Muscle of leg (tissue), 11 donors: ENCODE measurements around the gene GJA5. TPM values are rescaled to one million over a fixed set of nuclear protein-coding genes. Genes with fewer than 3 reads are reported as not detected.

Source experiments
- DNase-seq: peaks from one replicate; pipeline ENCODE4 v3.0.0; 2013
- H3K27ac ChIP-seq: one replicate; pipeline ENCODE4 v1.5.1; 2013; ENCODE audit warnings: mild to moderate bottlenecking, low read length, control low read depth
- H3K27me3 ChIP-seq: one replicate; pipeline ENCODE4 v1.6.1; 2013; ENCODE audit warnings: low read length; ENCODE audit not compliant: control insufficient read depth, insufficient read depth
- H3K36me3 ChIP-seq: one replicate; pipeline ENCODE4 v1.6.1; 2013; ENCODE audit warnings: low read length; ENCODE audit not compliant: control insufficient read depth, insufficient read depth
- H3K4me1 ChIP-seq: one replicate; pipeline ENCODE4 v1.6.1; 2013; ENCODE audit warnings: low read length; ENCODE audit not compliant: control insufficient read depth, insufficient read depth
- H3K4me3 ChIP-seq: one replicate; pipeline ENCODE4 v1.5.1; 2013; ENCODE audit warnings: low read length, control low read depth
- H3K9me3 ChIP-seq: replicated peaks from 2 replicates; pipeline ENCODE4 v1.6.1; 2013; ENCODE audit warnings: low read depth, low read length; ENCODE audit not compliant: control insufficient read depth
- WGBS: methylation state at CpG from one replicate; pipeline ENCODE4 v1.1.5; 2013; ENCODE audit warnings: missing lambda C conversion rate; ENCODE audit not compliant: insufficient coverage; 5-methylcytosine and 5-hydroxymethylcytosine counted together
- polyA plus RNA-seq, 8 donors: library from polyadenylated mRNA; unstranded; fragments of 120-200 nt; gene quantifications; one replicate each; pipeline versions ENCODE4 v1.2.1 to v1.2.3, GENCODE V29; 2013; ENCODE audit warnings: inconsistent platforms in 1 of 8, low replicate concordance in 1 of 8; ENCODE audit not compliant: insufficient read length in 8 of 8, insufficient read depth in 1 of 8
- total RNA-seq: library from RNA; stranded (reverse); fragments of 120-200 nt; gene quantifications from one replicate; pipeline ENCODE4 v1.2.4, GENCODE V29; 2013

GJA5 gene
- total and polyA plus RNA-seq, 9 donors: 12.9 to 27.1 (median 25.3) TPM

DNA sequence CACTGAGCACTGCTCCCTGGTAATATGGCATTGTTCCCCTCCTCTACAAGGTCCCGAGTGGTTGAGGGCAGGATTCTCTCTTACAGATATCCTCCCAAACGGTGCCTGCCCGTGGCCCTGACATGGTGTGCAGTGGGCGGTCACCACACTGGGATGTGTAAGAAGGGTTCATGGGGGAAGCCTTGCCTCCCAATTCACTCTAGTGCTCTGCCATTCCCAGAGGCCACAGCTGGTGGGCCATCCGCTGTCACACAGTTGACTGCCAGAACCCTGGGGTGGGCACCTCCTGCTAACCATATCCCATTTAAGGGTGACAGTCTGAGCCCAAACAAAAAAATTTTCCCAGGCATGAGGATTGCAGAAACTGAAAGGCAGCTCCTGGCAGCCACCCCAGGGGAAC, 9.1 kb downstream of the GJA5 start:
- Histone ChIP-seq H3K27me3 (no peaks in the 10 kb centered on the region), H3K4me3 (no peak overlapping the region), H3K27ac (no peak overlapping the region), H3K9me3 (no peaks in the 10 kb centered on the region), H3K36me3 (no peaks in the 10 kb centered on the region), H3K4me1 (no peaks in the 10 kb centered on the region)
- WGBS: no CpG with 5 or more reads among the region's 5 CpGs
- no peak for DNase-seq

GRCh38 chr1:147750618-147751217, 9.7 kb downstream of the GJA5 start:
- Histone ChIP-seq H3K9me3 (no peaks in the 10 kb centered on the region), H3K27me3 (no peaks in the 10 kb centered on the region), H3K36me3 (no peaks in the 10 kb centered on the region), H3K27ac (no peak overlapping the region), H3K4me1 (no peaks in the 10 kb centered on the region), H3K4me3 (no peak overlapping the region)
- WGBS: no CpG with 5 or more reads among the region's 7 CpGs
- no peak for DNase-seq

GRCh38 chr1:147749792-147750191, 10.6 kb downstream of the GJA5 start:
- no peaks in the 10 kb centered on the region for H3K36me3 ChIP-seq
- no peaks in the 10 kb centered on the region for H3K9me3 ChIP-seq
- DNase-seq: no peak
- H3K4me1 ChIP-seq: no peaks in the 10 kb centered on the region
- WGBS: 82% methylated on average over 2 of the region's 2 CpGs
- H3K27ac ChIP-seq: no peak overlapping the region
- no peak overlapping the region for H3K4me3 ChIP-seq
- H3K27me3 ChIP-seq: no peaks in the 10 kb centered on the region

GRCh38 chr1:147748676-147749350, 11.6 kb downstream of the GJA5 start:
- no peak overlapping the region for H3K27ac ChIP-seq
- WGBS: no CpG with 5 or more reads among the region's 3 CpGs
- no peak for DNase-seq
- H3K36me3 ChIP-seq: no peaks in the 10 kb centered on the region
- no peak overlapping the region for H3K4me3 ChIP-seq
- no peaks in the 10 kb centered on the region for H3K4me1 ChIP-seq
- no peaks in the 10 kb centered on the region for H3K9me3 ChIP-seq
- H3K27me3 ChIP-seq: no peaks in the 10 kb centered on the region

GRCh38 chr1:147747966-147748365, 12.4 kb downstream of the GJA5 start:
- no peaks in the 10 kb centered on the region for H3K4me1 ChIP-seq
- H3K36me3 ChIP-seq: no peaks in the 10 kb centered on the region
- no peaks in the 10 kb centered on the region for H3K9me3 ChIP-seq
- H3K27ac ChIP-seq: no peak overlapping the region
- DNase-seq: no peak
- H3K4me3 ChIP-seq: no peak overlapping the region
- H3K27me3 ChIP-seq: no peaks in the 10 kb centered on the region

- Histone ChIP-seq H3K4me3 (no peak overlapping the region), H3K27me3 (no peaks in the 10 kb centered on the region), H3K4me1 (peaks cover 7% of the 10 kb centered on the region), H3K27ac (no peak overlapping the region), H3K9me3 (no peaks in the 10 kb centered on the region), H3K36me3 (no peaks in the 10 kb centered on the region)
- no peak for DNase-seq
- no CpG with 5 or more reads among the region's 4 CpGs for WGBS
Observed at GRCh38 chr1:147745271-147745670, 15.1 kb downstream of the GJA5 start.

DNA sequence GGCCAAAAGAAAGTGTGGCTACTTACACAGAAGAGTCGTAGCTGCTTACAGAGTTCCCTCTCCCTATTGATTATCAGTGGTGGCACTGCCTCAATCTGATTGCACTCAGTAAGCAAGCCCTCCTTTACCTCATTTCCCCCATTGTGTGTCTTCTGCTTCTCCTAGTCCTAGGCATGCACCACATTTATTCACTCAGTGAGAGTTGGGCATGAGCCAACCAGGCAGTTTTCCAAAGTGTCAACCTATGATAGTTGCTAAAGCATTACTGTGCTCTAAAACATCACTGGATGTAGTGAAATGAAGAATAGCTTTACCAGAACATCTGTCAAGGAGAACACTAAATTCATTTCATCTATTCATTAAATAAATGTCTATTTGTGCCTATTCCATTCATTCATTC, 19.3 kb downstream of the GJA5 start:
- Histone ChIP-seq H3K36me3 (no peaks in the 10 kb centered on the region), H3K4me3 (no peak overlapping the region), H3K27ac (no peak overlapping the region), H3K27me3 (no peaks in the 10 kb centered on the region), H3K4me1 (peaks cover 14% of the 10 kb centered on the region), H3K9me3 (no peaks in the 10 kb centered on the region)
- DNase-seq: no peak
- WGBS: 83% methylated on average over 1 of the region's 1 CpG

DNA sequence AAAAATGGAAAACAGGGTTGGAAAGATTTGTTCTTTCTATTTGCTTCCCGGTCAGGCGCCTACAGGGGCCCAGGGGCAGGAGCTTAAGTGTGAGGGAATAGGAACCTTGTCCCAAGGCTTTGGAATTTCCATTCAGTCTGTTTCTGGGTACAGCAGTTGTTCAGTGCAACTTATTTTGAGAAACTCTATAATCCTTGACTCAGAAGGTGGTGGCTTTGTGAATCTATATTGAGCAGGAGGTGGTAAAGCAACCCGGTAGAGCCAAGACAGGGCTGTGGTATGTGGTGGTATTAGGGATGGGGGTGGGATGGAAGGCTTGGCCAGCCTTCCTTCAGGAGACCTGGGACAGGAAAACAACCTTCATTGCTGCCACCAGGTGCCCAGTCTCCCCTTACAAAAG, 20.0 kb downstream of the GJA5 start:
- H3K27me3 ChIP-seq: no peaks in the 10 kb centered on the region
- no peak overlapping the region for H3K4me3 ChIP-seq
- H3K36me3 ChIP-seq: no peaks in the 10 kb centered on the region
- 56% methylated on average over 3 of the region's 3 CpGs for WGBS
- DNase-seq: no peak
- no peak overlapping the region for H3K27ac ChIP-seq
- H3K4me1 ChIP-seq: peaks cover 14% of the 10 kb centered on the region
- no peaks in the 10 kb centered on the region for H3K9me3 ChIP-seq

GRCh38 chr1:147738739-147739476, 21.5 kb downstream of the GJA5 start:
- Histone ChIP-seq H3K27me3 (no peaks in the 10 kb centered on the region), H3K27ac (no peak overlapping the region), H3K36me3 (no peaks in the 10 kb centered on the region), H3K4me3 (no peak overlapping the region), H3K9me3 (no peaks in the 10 kb centered on the region), H3K4me1 (peaks cover 14% of the 10 kb centered on the region)
- 80% methylated on average over 1 of the region's 6 CpGs for WGBS
- DNase-seq: no peak

DNA sequence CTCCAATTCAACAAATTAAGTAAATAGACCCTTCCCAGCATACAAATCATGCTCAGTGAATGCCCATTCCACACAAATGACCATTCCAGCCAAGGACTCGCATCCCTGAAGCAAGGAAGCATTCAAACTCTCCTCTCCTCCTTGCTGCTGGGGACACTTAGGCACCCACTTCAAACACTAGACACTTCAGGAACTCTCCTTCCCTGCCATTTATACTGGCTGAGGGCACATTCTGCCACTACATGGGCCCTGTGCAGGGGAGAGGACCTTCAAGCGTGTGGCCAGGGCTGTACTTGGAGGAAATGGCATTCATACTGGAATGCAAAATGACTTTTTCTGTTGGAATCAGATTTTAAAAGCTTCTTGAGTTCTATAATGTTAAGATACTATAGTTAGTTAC, 22.3 kb downstream of the GJA5 start:
- no peak overlapping the region for H3K4me3 ChIP-seq
- WGBS: 83% methylated on average over 1 of the region's 2 CpGs
- no peaks in the 10 kb centered on the region for H3K9me3 ChIP-seq
- no peak overlapping the region for H3K27ac ChIP-seq
- no peaks in the 10 kb centered on the region for H3K36me3 ChIP-seq
- H3K4me1 ChIP-seq: peaks cover 14% of the 10 kb centered on the region
- no peak for DNase-seq
- H3K27me3 ChIP-seq: no peaks in the 10 kb centered on the region
